Measurements from ENCODE around the gene SDSL.

- TF ChIP-seq, protein P1, sequence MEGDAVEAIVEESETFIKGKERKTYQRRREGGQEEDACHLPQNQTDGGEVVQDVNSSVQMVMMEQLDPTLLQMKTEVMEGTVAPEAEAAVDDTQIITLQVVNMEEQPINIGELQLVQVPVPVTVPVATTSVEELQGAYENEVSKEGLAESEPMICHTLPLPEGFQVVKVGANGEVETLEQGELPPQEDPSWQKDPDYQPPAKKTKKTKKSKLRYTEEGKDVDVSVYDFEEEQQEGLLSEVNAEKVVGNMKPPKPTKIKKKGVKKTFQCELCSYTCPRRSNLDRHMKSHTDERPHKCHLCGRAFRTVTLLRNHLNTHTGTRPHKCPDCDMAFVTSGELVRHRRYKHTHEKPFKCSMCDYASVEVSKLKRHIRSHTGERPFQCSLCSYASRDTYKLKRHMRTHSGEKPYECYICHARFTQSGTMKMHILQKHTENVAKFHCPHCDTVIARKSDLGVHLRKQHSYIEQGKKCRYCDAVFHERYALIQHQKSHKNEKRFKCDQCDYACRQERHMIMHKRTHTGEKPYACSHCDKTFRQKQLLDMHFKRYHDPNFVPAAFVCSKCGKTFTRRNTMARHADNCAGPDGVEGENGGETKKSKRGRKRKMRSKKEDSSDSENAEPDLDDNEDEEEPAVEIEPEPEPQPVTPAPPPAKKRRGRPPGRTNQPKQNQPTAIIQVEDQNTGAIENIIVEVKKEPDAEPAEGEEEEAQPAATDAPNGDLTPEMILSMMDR (IDR thresholded peaks at IDR 0.05): no peak
- TF ChIP-seq POLR2A (IDR thresholded peaks at IDR 0.05) (no peak), POLR2AphosphoS5 (IDR thresholded peaks at IDR 0.05) (no peak)
Measured at GRCh38 chr12:113428482-113428881, 6.3 kb downstream of the SDSL start.
